GM18951 (cell line): Measurements from ENCODE around the gene CHP1.

Experiments
- POLR2A ChIP-seq: IDR thresholded peaks from 4 replicates; pipeline ENCODE4 v1.6.1; 2011; ENCODE audit warnings: mild to moderate bottlenecking; ENCODE audit not compliant: insufficient read length, insufficient read depth; ENCODE audit errors: extremely low read depth
- in situ Hi-C: fragments of 300-500 bp; cut with MboI; formaldehyde crosslinking; loops from one replicate; pipeline ENCODE4 v1.12.0; 2022; ENCODE audit warnings: low sequenced_read_pairs, mixed read lengths, inconsistent platforms; ENCODE audit not compliant: unreplicated experiment

Gene CHP1

DNA sequence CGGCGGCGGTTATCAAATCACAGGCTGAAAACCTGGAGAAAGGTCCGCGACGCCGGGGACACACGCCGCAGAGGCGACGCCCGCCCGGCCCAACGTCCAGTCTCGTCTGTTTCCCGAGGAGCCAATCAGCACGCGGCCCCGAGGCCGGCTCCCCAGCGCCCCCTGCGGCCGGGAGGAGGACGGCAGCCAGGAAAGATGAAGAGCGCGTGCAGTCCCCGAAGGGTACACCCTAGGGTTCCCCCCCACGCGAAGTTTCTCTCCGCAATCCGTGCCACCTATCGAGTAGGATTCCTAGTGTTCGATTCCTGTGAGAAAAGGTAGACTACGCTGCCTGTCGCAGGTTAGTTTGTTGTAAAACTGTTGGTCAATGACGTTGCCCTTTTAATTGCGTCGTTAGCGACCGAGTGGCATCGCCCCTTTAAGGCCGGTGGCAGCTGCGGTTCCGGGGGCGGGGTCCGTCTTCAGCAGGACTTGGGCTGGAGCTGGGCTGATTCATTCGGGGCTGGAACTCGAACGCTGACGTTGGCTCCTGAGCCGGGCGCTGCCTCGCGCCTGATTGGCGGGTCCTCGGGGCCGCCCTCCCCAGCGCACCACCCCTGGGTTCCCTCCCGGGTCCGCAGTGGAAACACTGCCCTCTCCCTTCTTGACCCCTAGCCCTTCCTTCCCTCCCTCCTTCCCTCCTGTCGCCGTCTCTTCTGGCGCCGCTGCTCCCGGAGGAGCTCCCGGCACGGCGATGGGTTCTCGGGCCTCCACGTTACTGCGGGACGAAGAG, at the start of gene CHP1, which contains the start of gene EXD1:
CHP1 (plus strand) TSS at position 619 of the 772 bp plus-strand sequence; CDS start at position 734, 115 bp downstream.
EXD1 (minus strand) TSS at position 108 of the 772 bp plus-strand sequence. CDS start 4,182 bp downstream, outside the sequence.
- peak; percentile 80 for TF ChIP-seq POLR2A
- in situ Hi-C loops, result no loop called here

DNA sequence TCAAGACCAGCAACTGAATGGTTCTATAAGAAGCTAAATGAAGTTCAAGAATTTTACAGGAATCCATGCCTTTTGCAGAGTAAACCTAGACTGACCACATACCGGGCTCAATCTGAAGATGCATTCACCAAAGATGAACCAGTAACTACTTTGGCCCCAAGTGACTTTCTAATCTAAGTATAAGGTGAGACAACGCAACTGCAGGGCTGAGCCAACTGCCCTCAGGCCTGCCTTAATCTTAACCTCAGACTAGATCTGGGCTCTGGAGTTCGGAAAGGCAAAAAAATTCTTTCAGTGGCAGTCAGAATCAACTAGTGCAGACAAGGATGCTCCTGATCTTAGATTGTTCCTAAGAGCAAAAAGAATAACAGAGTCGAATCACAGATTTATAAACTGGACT, 48.8 kb upstream of the CHP1 start:
- in situ Hi-C loops, result no loop called here
- TF ChIP-seq POLR2A, result no peak

- TF ChIP-seq POLR2A, result no peak
- in situ Hi-C loops, result no loop called here
These were observed 47.5 kb upstream of the CHP1 start for GRCh38 chr15:41183581-41183980.

DNA sequence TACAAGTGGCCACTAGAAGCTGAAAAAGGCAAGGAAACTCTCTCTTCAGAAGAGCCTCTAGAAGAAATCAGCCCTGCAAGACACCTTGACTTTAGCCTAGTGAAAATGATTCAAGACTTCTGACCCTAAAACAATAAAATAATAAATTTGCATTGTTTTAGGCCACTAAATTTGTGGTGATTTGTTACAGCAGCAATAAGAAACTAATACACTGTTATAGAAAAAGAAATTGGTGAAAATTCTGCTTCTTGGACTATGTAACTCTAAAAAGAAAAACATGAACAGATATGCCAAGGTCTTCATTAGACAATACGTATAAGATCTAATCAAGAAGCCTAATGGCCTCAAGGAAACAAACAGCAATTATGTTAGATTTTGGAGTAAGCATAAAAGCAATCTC, 36.6 kb upstream of the CHP1 start:
- in situ Hi-C loops, result no loop called here
- TF ChIP-seq POLR2A, result no peak

GRCh38 chr15:41199470-41199869, 31.6 kb upstream of the CHP1 start:
- no peak for TF ChIP-seq POLR2A
- in situ Hi-C loops, result no loop called here

GRCh38 chr15:41203395-41203794, 27.7 kb upstream of the CHP1 start:
- no peak for TF ChIP-seq POLR2A
- in situ Hi-C loops, result no loop called here

DNA sequence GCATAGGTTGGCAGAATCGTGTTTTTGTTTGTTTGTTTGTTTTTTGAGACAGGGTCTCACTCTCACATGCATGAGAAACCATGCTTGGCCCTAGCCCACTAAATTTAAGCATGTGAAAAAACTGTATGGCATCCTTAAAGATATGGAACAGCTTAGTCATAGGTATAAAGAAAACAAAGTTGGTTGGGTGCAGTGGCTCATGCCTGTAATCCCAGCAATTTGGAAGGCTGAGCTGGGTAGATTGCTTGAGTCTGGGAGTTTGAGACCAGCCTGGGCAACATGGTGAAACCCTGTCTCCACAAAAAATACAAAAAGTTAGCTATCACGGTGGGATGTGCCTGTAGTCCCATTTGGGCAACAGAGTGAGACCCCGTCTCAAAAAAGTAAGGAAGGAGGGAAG, 25.8 kb upstream of the CHP1 start:
- in situ Hi-C loops, result no loop called here
- no peak for TF ChIP-seq POLR2A

DNA sequence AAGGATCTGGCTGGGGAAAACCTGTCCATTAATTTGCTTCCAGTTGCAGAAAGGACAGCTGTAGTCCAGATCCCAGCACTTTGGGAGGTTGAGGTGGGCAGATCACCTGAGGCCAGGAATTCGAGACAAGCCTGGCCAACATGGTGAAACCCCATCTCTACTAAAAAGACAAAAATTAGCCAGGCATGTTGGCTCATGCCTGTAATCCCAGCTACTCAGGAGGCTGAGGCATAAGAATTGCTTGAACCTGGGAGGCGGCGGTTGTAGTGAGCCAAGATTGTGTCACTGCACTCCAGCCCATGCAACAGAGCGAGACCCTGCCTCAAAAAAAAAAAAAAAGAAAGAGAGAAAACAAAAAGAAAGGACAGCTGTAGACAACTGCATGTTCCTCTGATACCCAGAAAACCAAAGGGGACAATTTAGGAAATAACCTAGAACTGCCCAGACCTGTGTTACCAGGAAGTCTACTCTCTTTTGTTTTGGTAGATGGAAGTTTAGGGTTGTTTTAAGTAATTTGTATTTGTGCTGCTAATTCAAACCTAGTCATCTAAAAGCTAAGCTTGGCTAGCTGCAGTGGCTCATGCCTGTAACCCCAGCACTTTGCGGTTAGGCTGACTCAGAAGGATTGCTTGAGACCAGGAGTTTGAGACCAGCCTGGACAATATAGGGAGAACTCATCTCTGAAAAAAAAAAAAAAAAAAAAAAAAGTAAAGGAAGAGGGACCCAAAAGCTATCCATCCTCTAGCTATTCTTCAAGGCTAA, 23.2 kb upstream of the CHP1 start:
- no peak for TF ChIP-seq POLR2A

GRCh38 chr15:41215708-41216107, 15.4 kb upstream of the CHP1 start:
- TF ChIP-seq POLR2A, result no peak
- in situ Hi-C loops, result no loop called here

More for the DNA sequence above, 23.2 kb upstream of the CHP1 start:
- in situ Hi-C loops, result no loop called here

DNA sequence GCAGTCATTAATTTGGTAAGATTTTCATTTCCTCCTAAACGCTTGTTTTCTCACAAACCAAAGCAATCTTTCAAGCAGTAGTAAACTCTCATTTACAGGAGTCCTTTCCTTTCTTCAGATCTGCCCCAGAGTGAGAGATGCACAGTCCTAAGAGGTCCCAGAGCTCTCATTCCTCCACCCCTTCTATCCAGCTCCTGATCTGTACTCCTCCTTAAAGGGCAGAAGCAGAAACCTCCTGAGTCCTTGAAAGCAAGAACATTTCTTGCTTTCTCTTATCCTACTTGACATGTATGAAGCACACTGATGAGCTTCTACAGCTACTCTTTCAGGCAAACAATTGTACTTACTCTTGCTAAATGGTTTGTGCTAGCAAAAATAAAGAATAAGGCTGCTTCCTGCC, 12.2 kb upstream of the CHP1 start:
- in situ Hi-C loops, result no loop called here
- TF ChIP-seq POLR2A, result no peak

DNA sequence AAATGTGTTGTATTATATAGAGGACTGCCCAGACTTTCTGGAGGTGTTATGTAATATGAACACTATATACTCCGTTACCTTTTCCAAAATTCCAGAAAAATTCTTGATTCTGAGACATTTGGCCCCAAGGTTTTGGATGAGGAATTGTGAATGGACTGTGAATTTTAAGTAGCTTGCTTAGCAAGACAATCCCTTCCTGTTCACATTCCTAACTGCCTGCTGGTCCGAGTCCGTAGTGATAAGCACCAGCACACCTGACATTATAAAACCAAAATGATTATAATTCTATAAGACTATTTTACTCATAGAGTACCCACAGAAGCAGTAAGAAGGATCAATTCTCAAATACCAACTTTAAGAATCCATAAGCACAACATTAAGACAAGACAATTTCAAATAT, 11.7 kb upstream of the CHP1 start:
- in situ Hi-C loops, result no loop called here
- no peak for TF ChIP-seq POLR2A

DNA sequence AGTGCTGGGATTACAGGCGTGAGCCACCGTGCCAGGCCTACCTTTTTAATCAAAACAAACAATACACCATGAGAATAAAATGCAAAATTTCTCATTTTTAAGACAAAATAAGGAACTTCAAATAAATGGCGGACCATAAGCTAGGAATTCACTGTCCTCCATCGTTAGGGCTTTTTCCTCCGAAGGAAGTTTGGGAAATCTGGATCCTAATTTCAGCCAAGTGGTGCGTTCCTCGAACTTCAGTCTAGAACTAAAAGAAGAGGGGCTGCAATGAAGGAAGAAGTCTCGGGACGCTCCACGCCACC, 771 bp upstream of the CHP1 start:
- TF ChIP-seq POLR2A, result no peak
- in situ Hi-C loops, result no loop called here

- TF ChIP-seq POLR2A, result no peak
- in situ Hi-C loops, result no loop called here
These were observed 556 bp downstream of the CHP1 start for GRCh38 chr15:41231422-41232226.
